T-helper 2 cell treated with Interferon-gamma antibody and Interleukin-4, amounts not matched to agents 5 μg/mL and 100 μg/mL, for 36 hours (primary cell): ENCODE measurements around the gene SPEF1.

ENCODE experiments used
- DNase-seq: peaks from one replicate; pipeline ENCODE4 v3.0.0; 2021; ENCODE audit warnings: low spot score
- H3K27ac Mint-ChIP-seq: one replicate; pipeline ENCODE4 v1.8.0; 2021; ENCODE audit warnings: mild to moderate bottlenecking, mixed read lengths
- H3K27me3 Mint-ChIP-seq: one replicate; pipeline ENCODE4 v1.8.0; 2021; ENCODE audit warnings: low read depth, mixed read lengths
- H3K36me3 Mint-ChIP-seq: one replicate; pipeline ENCODE4 v1.8.0; 2021; ENCODE audit warnings: low read depth, mixed read lengths
- H3K4me1 Mint-ChIP-seq: one replicate; pipeline ENCODE4 v1.8.0; 2021; ENCODE audit warnings: low read depth, mixed read lengths
- H3K4me3 Mint-ChIP-seq: one replicate; pipeline ENCODE4 v1.8.0; 2022; ENCODE audit warnings: mild to moderate bottlenecking, moderate library complexity, mixed read lengths
- H3K9me3 Mint-ChIP-seq: one replicate; pipeline ENCODE4 v1.8.0; 2021; ENCODE audit warnings: mixed read lengths

SPEF1 gene

GRCh38 chr20:3814928-3815495, 33.8 kb upstream of the SPEF1 start:
- Mint-ChIP-seq H3K36me3 (peaks cover 19% of the 10 kb centered on the region), H3K4me3 (peak overlapping the region; percentile 86), H3K27me3 (no peaks in the 10 kb centered on the region), H3K27ac (peak overlapping the region; percentile 94), H3K4me1 (peaks cover 69% of the 10 kb centered on the region), H3K9me3 (no peaks in the 10 kb centered on the region)
- no peak for DNase-seq

GRCh38 chr20:3813848-3814581, 32.8 kb upstream of the SPEF1 start:
- Mint-ChIP-seq H3K36me3 (peaks cover 20% of the 10 kb centered on the region), H3K27ac (peak overlapping the region; percentile 70), H3K4me3 (no peak overlapping the region), H3K4me1 (peaks cover 62% of the 10 kb centered on the region), H3K9me3 (no peaks in the 10 kb centered on the region), H3K27me3 (no peaks in the 10 kb centered on the region)
- DNase-seq: no peak

- Mint-ChIP-seq H3K4me1 (peaks cover 57% of the 10 kb centered on the region), H3K4me3 (peak overlapping the region; percentile 37), H3K27ac (peak overlapping the region; percentile 70), H3K9me3 (no peaks in the 10 kb centered on the region), H3K36me3 (peaks cover 21% of the 10 kb centered on the region), H3K27me3 (no peaks in the 10 kb centered on the region)
- no peak for DNase-seq
These were observed 32.0 kb upstream of the SPEF1 start for GRCh38 chr20:3812975-3813847.

- Mint-ChIP-seq H3K4me3 (peak overlapping the region; percentile 82), H3K27ac (peak overlapping the region; percentile 99), H3K27me3 (no peaks in the 10 kb centered on the region), H3K36me3 (peaks cover 23% of the 10 kb centered on the region), H3K4me1 (peaks cover 58% of the 10 kb centered on the region), H3K9me3 (no peaks in the 10 kb centered on the region)
- DNase-seq: no peak
These were observed 31.0 kb upstream of the SPEF1 start for GRCh38 chr20:3812259-3812681.

- H3K4me1 Mint-ChIP-seq: peaks cover 61% of the 10 kb centered on the region
These were observed 30.4 kb upstream of the SPEF1 start for GRCh38 chr20:3811467-3812258.

GRCh38 chr20:3808544-3808943, 27.3 kb upstream of the SPEF1 start:
- Mint-ChIP-seq H3K4me1 (peaks cover 64% of the 10 kb centered on the region), H3K4me3 (no peak overlapping the region), H3K27ac (peak overlapping the region; percentile 31), H3K36me3 (peaks cover 52% of the 10 kb centered on the region), H3K27me3 (no peaks in the 10 kb centered on the region), H3K9me3 (no peaks in the 10 kb centered on the region)
- DNase-seq: no peak

More at GRCh38 chr20:3811467-3812258, 30.4 kb upstream of the SPEF1 start:
- peak; percentile 85 for DNase-seq
- Mint-ChIP-seq H3K36me3 (peaks cover 29% of the 10 kb centered on the region), H3K9me3 (no peaks in the 10 kb centered on the region), H3K27ac (peak overlapping the region; percentile 99), H3K27me3 (no peaks in the 10 kb centered on the region), H3K4me3 (peak overlapping the region; percentile 82)

- Mint-ChIP-seq H3K4me1 (peaks cover 47% of the 10 kb centered on the region), H3K36me3 (peaks cover 71% of the 10 kb centered on the region), H3K4me3 (no peak overlapping the region), H3K9me3 (no peaks in the 10 kb centered on the region), H3K27ac (peak overlapping the region; percentile 41), H3K27me3 (no peaks in the 10 kb centered on the region)
- no peak for DNase-seq
These were observed 23.5 kb upstream of the SPEF1 start for GRCh38 chr20:3804781-3805180.

- H3K27ac Mint-ChIP-seq: no peak overlapping the region
- peaks cover 76% of the 10 kb centered on the region for H3K36me3 Mint-ChIP-seq
- H3K9me3 Mint-ChIP-seq: no peaks in the 10 kb centered on the region
- DNase-seq: no peak
- peak overlapping the region; percentile 34 for H3K4me3 Mint-ChIP-seq
- H3K4me1 Mint-ChIP-seq: peaks cover 51% of the 10 kb centered on the region
- no peaks in the 10 kb centered on the region for H3K27me3 Mint-ChIP-seq
These were observed 23.1 kb upstream of the SPEF1 start for GRCh38 chr20:3804254-3804751.

GRCh38 chr20:3803854-3804253, 22.6 kb upstream of the SPEF1 start:
- Mint-ChIP-seq H3K36me3 (peaks cover 79% of the 10 kb centered on the region), H3K4me1 (peaks cover 54% of the 10 kb centered on the region), H3K9me3 (no peaks in the 10 kb centered on the region), H3K27ac (peak overlapping the region; percentile 79), H3K27me3 (no peaks in the 10 kb centered on the region), H3K4me3 (peak overlapping the region; percentile 34)
- no peak for DNase-seq

- peak overlapping the region; percentile 79 for H3K27ac Mint-ChIP-seq
These were observed 22.0 kb upstream of the SPEF1 start for GRCh38 chr20:3803289-3803688.

GRCh38 chr20:3802524-3803239, 21.4 kb upstream of the SPEF1 start:
- Mint-ChIP-seq H3K36me3 (peaks cover 89% of the 10 kb centered on the region), H3K9me3 (no peaks in the 10 kb centered on the region), H3K4me1 (peaks cover 61% of the 10 kb centered on the region), H3K27ac (peak overlapping the region; percentile 76), H3K27me3 (no peaks in the 10 kb centered on the region), H3K4me3 (peak overlapping the region; percentile 1)
- DNase-seq: no peak

More at GRCh38 chr20:3803289-3803688, 22.0 kb upstream of the SPEF1 start:
- no peaks in the 10 kb centered on the region for H3K9me3 Mint-ChIP-seq
- peaks cover 58% of the 10 kb centered on the region for H3K4me1 Mint-ChIP-seq
- peaks cover 85% of the 10 kb centered on the region for H3K36me3 Mint-ChIP-seq
- no peaks in the 10 kb centered on the region for H3K27me3 Mint-ChIP-seq
- H3K4me3 Mint-ChIP-seq: peak overlapping the region; percentile 1
- DNase-seq: no peak

GRCh38 chr20:3801846-3802245, 20.6 kb upstream of the SPEF1 start:
- Mint-ChIP-seq H3K27ac (no peak overlapping the region), H3K4me1 (peaks cover 56% of the 10 kb centered on the region), H3K36me3 (peaks cover 92% of the 10 kb centered on the region), H3K27me3 (no peaks in the 10 kb centered on the region), H3K9me3 (no peaks in the 10 kb centered on the region), H3K4me3 (no peak overlapping the region)
- DNase-seq: no peak

- H3K27me3 Mint-ChIP-seq: no peaks in the 10 kb centered on the region
- H3K4me1 Mint-ChIP-seq: peaks cover 53% of the 10 kb centered on the region
- peaks cover 90% of the 10 kb centered on the region for H3K36me3 Mint-ChIP-seq
- H3K9me3 Mint-ChIP-seq: no peaks in the 10 kb centered on the region
- no peak for DNase-seq
- no peak overlapping the region for H3K4me3 Mint-ChIP-seq
- H3K27ac Mint-ChIP-seq: peak overlapping the region; percentile 41
These were observed 20.1 kb upstream of the SPEF1 start for GRCh38 chr20:3801299-3801698.
